Activated naive CD4-positive, alpha-beta T cell treated with Interleukin-2 at 50 U/mL for 16 hours (primary cell): Measurements from ENCODE around the gene LIN54.

Experiments used
- DNase-seq: peaks from one replicate; pipeline ENCODE4 v3.0.0-alpha.2; 2020

Gene LIN54

DNA sequence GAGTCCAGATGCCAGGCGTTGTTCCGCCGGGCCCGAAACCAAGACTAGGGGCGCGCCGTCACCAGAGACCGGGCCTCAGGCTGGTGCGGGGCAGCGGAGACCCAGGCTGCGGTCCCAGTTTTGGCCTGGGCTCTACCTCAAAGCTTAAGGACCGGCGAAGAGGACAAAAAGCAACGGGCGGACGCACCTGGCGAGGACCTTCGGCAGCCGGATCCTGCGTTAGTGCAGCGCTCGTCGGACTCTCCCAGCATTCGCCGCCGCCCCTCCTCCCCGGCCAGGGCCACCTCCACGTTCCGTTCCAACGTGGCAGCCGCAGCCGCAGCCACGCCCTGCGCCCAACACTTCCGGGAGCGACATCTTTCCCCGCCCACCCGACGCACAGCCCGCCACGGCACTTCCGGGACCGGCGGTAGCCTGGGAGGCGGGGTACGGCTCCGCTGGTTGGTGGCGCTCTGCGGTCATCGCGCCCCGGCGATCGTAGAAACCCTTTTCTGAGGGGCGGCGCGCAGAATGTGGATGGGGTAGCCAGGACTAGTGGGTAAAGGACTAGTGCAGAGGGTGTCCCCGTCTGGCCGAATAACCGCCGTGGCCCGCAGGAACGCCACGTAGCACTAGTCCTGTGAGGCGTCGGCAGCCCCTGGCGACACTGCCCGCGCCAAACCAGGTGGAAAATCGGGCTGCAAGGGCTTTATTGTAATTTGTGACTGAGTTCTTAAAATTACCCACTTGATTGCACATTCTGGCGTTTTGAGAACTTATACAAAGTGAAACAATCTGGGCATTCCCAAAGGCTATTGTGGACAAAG, 119.5 kb downstream of the LIN54 start, which contains the start of gene SEC31A:
Gene SEC31A (minus strand): TSS at position 253 of the 806 bp plus-strand sequence. CDS start 9,217 bp downstream, outside the sequence.
- DNase-seq: peak; percentile 98

DNA sequence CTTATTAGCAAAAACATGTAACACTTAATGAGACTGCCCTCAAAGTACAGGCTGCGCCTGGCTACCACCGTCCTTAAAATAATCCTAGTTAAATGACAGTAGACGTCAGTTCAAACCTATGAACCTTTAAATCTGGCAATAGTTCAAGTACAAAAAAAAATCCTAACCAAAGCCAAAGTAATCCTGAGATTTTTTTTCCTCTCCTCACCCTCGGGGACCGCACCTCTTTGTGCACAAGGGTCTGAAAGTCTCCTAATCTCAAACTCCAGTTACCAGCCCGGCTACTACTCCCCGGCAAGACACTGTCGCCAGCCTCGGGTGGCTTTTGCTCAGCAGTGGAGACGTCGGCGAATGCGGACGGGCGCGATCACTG, 120.1 kb downstream of the LIN54 start:
- no peak for DNase-seq

DNA sequence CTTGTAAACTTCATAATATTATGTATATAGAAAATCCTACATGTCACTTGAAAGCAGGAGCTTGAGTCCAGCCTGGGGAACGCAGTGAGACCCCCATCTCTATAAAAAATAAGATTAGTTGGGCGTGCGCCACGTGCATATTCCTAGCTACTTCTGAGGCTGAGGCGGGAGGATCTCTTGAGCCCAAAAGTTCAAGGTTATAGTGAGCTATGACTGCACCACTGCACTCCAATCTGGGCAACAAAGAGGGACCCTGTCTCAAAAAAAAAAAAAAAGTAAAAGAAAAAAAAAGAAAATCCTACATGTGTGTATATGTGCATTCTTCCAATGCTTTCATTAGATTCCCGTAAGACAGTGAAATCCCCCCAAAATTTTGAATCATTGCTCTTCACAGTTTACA, 121.3 kb downstream of the LIN54 start:
- DNase-seq: no peak

DNA sequence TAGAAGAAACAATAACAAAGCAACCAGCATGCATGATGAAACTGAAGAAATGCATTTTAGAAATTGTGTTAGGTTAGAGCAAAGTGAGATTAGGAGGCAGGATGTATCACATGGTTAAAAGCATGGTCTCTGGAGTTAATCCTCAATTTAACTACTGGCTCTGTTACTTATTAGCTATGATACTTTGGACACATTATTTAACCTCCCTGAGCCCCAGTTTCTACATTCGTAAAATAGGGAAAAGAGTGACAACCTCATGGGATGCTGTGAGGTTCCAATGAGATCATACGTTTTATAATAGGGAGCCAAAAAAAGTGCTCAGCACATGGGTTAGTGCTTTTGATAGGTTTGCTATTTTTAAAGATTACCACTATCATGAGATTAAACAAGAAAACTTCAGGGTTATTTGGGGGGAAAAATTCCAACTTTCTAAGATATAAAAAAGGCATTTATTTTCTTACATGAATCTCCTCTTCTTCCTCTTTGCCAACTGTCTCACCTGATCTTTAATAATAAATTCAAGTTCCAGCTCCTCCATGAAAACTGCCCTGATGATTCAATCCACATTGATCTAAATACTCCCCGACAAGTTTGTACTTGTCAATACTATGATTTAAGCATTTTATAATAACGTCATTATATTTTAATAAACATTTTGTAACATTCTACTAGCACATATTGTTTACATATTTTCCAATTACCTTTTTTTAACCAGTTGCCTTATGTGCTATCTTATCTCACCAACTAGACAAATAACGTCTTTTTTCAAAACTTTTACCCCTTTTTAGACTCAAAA, 124.3 kb downstream of the LIN54 start:
- no peak for DNase-seq

DNA sequence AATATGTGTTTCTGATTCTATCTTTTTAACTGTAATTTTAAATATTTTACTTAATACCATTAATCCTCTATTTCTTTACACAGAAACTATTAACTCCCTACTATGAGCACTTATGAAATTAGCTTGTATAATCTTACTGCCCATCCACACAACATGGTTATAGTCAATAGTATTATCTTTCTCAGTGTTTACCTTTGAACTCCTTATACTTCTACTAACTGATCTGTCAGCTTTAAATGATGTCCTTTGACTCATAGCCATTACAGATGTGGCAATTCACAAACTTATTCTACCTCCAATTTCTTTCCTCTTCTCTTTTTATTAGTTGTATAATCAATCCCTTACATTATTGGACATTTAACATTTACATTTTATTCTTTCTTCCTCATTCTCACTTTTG, 125.2 kb downstream of the LIN54 start:
- no peak for DNase-seq
